Central memory CD4-positive, alpha-beta T cell (primary cell): ENCODE results near the gene KLHDC8B.

Source experiments
- DNase-seq: peaks from one replicate; pipeline ENCODE4 v3.0.0; 2022

KLHDC8B gene

DNA sequence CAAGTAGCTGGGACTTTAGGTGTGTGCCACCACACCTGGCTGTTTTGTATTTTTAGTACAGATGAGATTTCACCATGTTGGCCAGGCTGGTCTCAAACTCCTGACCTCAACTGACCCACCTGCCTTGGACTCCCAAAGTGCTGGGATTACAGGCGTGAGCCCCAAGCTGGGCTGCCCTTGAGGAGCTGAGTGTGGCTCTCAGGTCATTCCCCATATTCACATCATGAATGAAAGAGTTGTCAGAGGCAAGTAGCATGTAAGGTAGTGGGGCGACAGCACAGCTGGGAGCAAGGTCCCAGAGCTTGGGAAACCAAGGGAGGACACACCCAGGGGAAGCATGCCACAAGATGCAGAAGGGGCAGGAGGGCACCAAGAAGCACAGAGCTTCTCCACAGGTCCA lies 10.2 kb upstream of the KLHDC8B start:
- DNase-seq = no peak

DNA sequence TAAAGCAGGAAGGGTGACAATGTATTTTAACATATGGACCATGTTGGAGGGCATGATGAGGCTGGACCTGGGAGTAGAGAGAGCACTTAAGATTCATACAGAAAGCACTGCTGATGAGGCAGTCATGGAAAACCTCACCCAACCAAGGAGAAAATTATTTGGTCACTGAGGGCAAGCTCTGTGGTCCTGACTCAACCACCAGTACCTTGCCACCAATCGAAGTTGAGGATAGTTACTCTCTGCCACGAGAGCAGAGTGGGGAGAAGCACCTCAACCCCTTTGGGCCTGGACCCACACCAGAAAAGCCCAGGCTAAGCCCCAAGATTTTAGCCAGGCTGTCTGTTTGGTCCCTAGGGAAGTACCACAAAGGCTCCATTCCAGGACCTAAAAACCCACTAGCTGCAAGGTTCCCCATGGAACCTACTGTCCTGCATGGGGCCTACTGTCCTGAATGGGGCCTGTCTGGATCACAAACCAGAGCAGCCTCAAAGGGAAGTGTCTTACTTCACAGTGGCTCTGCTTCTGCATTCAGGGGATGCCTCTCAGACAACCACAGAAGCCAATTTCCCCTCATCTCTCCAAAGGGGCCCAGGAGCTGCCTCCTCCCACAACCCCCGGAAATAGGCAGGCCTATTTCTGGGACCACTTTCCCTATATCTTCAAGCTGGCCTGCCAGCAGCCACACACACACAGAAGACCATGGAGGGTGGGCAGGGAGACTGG lies 9.4 kb upstream of the KLHDC8B start:
- no peak for DNase-seq

DNA sequence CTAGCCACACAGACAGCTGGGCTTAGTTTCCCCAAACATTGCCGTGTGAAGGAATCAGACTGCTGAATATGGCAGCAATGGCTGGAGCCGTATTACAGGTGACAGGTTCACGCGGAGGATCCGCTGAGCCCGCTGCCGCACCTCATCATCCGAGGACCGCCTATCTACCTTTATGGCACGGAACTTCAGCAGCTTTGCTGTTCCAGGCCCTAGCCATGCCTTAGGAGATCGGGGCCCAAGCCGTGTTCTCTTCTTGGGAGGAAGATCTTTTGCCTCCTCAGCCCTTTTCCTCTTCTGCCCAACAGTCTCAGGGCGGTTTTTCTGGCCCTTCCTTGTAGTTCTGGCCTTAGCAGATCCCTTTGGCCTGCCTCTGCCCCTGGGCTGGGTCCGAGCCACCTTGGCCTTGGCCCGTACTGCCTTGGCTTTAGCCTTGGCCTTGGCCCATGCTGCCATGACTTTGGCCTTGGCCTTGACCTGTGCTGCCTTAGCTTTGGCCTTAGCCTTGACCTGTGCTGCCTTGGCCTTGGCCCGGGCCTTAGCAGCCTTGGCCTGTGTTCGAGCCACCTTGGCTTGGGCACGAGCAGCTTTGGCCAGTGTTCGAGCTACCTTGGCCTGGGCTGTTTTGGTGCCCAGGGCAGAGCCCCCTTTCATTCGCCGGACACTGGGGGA lies 8.5 kb upstream of the KLHDC8B start:
- no peak for DNase-seq

- no peak for DNase-seq
Measured at GRCh38 chr3:49163609-49164008, 7.8 kb upstream of the KLHDC8B start.

GRCh38 chr3:49164983-49165720 lies 6.2 kb upstream of the KLHDC8B start:
- no peak for DNase-seq

DNA sequence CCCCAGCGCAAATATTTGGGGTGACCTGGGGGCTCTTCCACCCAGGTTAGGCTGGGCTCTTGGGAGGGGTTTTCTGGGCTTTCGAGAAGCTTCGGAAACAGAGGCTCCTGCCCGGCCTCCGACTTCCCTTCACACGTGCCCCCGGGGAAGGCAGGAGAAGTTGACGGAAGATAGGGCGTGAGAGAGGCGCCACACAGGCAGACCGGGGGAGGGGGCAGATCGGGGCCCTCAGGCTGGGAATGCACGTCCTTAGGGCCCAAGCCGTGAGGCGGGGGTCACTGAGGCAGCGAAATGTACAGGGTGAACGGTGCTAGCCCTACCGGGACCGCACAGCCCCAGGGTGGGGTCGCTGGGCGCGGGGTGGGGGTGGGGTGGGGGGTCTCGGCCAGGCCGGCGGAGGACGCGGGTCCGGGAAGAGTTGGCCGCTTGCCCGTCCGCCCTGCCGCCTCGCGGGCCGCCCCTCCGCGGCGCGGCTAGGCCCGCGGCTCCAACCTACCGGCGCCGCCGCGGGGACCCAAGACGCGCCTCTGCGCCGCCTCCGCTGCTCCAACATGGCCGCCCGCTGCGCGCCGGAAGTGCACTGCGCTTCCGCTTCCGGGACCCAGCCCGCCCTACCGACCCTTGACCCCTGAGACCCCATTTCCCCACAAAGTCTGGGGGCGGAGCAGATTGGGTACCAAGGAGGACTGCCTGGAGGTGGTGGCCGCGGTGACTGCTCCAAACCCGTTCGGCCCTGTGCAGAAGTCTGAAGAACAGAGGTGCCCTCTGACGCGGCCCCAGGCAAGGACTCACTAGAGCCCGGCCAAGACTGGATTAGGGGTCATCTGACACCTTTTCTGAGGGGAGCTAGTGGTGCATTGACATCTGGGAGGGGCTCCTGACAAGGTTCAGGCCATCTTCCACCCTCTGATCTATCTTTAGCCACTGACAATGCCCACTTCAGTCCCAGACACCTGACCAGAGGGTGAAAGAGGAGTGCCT lies 5.3 kb upstream of the KLHDC8B start, which contains the start of gene CCDC71:
Gene CCDC71 (minus strand): TSS at position 561 of the 981 bp plus-strand sequence. CDS start 2,123 bp downstream, outside the sequence.
- peak; percentile 66 for DNase-seq

DNA sequence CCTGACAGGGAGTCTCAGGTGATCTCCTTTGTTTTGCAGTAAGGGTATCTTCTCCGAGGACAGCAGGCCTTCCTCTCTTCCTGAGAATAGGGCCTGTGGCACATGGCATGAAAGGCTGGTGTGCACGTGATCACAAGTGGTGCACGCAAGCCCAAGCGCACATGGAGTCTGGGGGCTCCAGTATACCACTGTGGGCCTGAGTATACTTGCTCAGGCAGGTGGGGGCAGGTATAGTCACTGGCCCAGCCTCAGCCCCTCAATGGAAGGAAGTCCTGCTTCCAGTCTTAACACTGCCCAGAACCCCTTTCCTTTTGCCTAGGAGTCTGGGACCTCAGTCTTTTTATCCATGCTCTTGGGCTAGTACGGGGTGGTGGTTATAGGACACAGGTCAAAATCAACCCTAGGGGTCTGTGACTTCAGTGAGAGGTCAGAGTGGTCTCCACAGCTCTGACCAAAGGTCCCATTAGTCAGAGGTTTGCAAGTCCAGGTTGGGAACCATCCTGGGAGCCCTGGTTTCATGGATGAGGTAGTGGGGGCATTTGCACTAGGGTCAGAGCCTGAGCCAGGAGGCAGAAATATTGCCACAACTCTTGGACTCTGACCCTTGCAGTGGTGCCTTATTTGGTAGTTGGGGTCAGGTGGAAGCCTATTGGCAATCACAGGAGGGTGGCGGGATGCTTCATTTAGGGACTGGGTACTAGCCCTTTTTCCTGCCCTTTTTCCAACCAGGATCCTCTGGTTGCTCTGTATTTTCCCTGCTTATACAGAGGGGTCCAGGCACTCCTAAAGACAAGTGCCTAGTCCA lies 4.4 kb upstream of the KLHDC8B start:
- no peak for DNase-seq

DNA sequence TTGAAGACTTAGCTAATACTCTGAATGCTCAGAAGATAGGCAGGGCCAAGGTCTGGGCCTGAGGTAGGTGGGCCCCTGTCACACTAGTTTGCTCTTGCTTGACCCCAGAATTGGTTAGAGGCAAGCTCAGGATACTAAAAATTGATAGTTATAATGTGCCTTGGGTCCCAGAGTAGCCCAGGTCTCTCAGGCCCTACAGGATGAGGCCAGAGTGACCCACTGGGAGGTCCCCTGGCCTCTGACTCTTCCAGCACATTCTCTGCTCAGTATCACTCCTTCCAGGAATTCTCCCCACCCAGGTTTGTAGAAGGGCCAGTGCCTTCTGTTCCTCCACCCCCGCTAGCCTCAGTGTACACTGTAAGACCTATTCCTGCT lies 667 bp upstream of the KLHDC8B start:
- no peak for DNase-seq

DNA sequence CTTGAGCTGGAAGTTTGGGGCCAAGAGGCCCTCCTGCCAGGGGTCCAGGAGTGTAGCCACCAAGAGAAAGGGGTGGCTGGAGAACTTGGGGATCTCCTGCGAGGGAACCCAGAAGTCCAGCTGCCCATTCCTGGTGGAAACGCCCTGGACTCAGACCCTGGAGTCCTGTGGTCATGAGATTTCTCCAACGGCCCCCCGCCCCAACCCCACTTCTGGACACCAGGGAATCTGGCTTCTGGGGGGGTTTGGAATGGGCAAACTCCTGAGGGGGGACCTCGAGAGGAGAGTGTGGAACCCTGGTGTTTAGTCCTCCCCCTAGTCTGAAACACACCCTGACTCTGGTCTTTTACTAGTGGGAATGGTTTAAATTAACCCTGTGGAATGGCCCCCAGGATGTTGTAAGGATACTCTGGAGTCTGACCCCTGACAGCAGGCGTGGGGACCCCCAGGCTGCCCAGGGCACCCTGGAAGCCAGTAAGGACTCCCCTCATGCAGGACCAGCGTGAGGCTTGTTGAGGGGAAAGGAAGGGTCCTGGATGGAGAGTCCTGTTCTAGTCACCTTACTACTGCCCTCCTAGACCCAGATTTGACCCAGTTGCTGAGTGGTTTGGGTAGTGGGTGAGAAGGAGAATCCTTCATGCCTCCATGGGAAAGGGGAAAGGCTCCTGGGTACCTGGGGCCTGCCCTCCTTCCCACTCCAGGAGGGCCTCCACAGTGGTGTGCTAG lies 540 bp downstream of the KLHDC8B start:
- no peak for DNase-seq

DNA sequence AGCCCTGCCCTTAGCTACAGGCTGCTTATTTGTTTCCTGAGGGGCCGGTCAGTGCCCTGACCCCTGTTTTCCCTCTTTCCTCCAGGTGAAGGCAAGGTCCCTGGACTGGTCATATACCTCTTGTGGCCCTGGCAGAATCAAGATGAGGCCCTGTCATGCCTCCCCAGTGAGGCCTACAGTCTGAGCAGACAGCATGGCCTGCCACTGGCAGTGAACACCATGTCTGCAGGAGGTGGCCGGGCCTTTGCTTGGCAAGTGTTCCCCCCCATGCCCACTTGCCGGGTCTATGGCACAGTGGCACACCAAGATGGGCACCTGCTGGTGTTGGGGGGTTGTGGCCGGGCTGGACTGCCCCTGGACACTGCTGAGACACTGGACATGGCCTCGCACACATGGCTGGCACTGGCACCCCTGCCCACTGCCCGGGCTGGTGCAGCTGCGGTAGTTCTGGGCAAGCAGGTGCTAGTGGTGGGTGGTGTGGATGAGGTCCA lies 1.2 kb downstream of the KLHDC8B start:
- no peak for DNase-seq

DNA sequence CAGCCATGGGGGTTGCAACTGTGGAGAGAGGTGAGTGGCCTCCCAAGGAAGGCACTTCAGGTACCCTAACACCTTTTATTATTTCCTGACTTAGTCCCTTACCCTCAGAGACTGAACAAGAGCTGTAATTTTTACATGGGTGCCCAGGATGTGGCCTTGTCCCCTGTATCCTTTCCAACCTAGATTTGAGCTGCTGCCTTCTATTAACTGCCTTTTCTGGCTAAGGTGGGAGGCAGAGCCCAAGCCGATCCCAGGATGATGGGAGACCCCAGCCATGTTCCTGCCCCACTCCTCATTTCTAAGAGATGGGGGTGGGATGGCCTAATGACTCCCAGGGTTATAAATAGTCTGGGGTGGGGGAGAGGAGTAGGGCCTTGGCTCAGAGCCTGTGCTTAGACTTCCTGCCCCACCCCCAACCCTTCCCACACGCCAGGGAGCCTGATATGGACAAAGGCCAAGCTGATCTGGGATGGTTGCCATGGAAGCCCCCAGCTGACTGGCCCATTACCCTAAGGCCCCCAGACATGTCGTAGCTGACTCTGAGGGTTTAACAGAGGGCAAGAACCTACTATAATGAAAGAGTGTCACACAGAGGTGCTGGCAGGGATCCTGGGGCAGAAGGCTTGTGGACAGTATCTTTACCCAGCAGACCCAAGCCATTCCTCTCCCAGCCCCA lies 1.9 kb downstream of the KLHDC8B start:
- DNase-seq = no peak

GRCh38 chr3:49173792-49174170 lies 2.4 kb downstream of the KLHDC8B start:
- DNase-seq = no peak

DNA sequence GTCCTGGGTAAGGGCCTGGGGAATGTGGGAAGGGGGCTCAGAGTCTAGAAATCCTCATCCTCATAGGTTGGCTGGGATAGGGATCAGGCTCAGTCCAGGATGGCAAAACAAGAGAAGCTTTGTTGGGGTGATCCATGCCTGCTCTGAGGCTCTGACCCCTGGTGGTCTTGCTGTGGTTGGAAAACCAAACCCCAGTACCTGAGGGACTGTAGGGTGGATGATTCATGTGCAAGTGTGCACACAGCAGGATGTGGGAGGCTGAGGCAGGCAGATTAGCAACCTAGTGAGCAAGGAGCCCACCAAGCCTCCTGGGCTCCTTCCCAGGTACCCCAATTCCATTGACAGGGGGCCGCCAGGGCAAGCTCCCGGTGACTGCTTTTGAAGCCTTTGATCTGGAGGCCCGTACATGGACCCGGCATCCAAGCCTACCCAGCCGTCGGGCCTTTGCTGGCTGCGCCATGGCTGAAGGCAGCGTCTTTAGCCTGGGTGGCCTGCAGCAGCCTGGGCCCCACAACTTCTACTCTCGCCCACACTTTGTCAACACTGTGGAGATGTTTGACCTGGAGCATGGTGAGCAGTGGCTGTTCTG lies 3.1 kb downstream of the KLHDC8B start:
- DNase-seq = no peak

DNA sequence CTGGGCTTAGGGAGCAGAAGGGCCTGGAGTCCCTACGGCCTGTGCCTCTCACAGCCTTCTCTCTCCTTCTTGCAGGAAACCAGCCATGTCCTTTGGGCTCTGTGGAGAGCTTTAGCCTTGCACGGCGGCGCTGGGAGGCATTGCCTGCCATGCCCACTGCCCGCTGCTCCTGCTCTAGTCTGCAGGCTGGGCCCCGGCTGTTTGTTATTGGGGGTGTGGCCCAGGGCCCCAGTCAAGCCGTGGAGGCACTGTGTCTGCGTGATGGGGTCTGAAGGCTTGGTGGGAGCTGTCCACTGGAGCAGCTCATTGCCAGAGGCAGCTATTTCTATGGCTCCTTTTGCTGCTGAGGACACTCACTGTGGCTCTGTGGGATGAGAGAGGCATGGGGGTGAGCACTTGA lies 4.1 kb downstream of the KLHDC8B start:
- DNase-seq = no peak

DNA sequence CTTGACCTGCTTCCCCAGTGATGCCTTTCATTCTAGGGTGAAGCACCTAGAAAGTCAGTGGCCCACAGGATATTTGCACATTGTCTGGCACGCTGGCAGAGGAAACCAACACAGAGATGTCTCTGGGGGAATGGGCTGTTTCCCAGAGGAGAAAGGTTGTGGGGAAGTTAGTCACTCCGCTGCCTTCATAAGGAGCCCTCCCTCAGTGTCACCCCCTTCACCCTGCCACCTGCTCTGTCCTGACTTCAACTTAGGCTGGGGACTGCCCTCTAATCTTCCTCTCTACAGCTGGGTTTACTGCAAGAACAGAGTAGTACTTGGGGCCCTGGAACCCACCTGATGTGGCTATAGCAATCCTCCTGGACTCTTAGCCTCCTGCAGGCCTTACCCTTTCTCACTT lies 5.7 kb downstream of the KLHDC8B start:
- no peak for DNase-seq

DNA sequence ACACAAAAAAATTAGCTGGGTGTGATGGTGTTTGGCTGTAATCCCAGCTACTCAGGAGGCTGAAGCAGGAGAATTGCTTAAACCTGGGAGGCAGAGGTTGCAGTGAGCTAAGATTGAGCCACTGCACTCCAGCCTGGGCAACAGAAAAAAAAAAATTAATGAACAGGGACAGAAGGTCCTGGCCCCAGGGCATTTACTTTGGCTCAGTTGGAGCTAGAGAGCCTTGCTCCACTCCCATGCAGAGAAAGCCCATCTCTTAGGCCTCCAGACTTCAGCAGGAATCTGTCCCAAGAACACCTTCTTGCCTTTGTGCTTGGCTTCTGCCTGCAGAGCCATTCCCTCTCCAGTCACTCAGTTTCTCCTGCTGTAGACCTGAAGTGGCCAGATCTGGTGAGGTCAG lies 8.7 kb downstream of the KLHDC8B start:
- no peak for DNase-seq

GRCh38 chr3:49181351-49181750 lies 10.0 kb downstream of the KLHDC8B start:
- DNase-seq = no peak

- DNase-seq = no peak
Measured at GRCh38 chr3:49182682-49183081, 11.3 kb downstream of the KLHDC8B start.

DNA sequence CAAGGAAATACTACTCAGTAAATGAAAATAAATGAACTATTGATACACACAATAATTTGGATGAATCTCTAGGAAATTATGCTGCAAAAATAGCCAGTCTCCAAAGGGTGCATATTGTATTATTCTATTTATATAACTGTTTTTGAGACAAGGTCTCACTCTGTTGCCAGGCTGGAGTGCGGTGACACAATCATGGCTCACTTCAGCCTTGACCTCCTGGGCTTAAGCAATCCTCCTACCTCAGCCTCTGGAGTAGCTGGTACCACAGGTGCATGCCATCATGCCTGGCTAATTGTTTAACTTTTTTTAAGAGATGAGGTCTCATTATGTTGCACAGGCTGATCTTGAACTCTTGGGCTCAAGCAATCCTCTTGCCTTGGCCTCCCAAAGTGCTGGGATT lies 12.5 kb downstream of the KLHDC8B start:
- DNase-seq = no peak

GRCh38 chr3:49191741-49192140 lies 20.3 kb downstream of the KLHDC8B start:
- no peak for DNase-seq
